Choroid plexus epithelial cell (primary cell): ENCODE results near the gene SCAPER.
"Not testable (repeated sequence)": the region's sequence is repeated elsewhere in the genome, so short reads cannot be mapped to it uniquely, and the experiment has no call there.

Experiments used
- DNase-seq: peaks from one replicate; pipeline ENCODE4 v3.0.0-alpha.2; 2010; ENCODE audit warnings: low read depth
- H3K4me3 ChIP-seq: 2 replicates; pipeline ENCODE4 v1.5.1; 2011; ENCODE audit warnings: low read depth, mild to moderate bottlenecking, control low read depth, low read length, moderate library complexity
- TF ChIP-seq, protein P1 (sequence below): conservative IDR thresholded peaks from 2 replicates; pipeline ENCODE4 v1.5.1; 2011; ENCODE audit warnings: low read depth, mild to moderate bottlenecking, control low read depth, inconsistent platforms, low read length, moderate library complexity

The SCAPER gene

DNA sequence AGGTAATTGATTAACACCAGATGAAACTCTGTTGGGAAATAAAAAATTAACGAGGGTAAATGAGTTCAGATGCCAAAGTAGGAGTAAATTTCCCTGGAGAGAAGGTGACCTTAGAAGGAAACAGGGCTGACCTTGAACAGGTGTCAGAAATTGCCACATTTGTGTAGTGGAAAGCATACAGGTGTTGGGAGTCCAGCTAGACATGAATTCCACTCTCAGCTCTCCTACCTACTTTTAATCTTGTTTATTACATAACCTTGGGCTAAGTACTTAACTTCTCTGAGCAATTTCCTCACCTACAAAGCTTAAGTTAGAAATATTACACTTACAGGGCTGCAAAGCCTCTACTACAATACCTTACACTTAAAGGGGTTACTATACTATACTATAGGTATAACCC, 472.5 kb downstream of the SCAPER start:
- TF ChIP-seq, protein P1, sequence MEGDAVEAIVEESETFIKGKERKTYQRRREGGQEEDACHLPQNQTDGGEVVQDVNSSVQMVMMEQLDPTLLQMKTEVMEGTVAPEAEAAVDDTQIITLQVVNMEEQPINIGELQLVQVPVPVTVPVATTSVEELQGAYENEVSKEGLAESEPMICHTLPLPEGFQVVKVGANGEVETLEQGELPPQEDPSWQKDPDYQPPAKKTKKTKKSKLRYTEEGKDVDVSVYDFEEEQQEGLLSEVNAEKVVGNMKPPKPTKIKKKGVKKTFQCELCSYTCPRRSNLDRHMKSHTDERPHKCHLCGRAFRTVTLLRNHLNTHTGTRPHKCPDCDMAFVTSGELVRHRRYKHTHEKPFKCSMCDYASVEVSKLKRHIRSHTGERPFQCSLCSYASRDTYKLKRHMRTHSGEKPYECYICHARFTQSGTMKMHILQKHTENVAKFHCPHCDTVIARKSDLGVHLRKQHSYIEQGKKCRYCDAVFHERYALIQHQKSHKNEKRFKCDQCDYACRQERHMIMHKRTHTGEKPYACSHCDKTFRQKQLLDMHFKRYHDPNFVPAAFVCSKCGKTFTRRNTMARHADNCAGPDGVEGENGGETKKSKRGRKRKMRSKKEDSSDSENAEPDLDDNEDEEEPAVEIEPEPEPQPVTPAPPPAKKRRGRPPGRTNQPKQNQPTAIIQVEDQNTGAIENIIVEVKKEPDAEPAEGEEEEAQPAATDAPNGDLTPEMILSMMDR, result no peak
- H3K4me3 ChIP-seq, result no peak overlapping the region
- no peak for DNase-seq

DNA sequence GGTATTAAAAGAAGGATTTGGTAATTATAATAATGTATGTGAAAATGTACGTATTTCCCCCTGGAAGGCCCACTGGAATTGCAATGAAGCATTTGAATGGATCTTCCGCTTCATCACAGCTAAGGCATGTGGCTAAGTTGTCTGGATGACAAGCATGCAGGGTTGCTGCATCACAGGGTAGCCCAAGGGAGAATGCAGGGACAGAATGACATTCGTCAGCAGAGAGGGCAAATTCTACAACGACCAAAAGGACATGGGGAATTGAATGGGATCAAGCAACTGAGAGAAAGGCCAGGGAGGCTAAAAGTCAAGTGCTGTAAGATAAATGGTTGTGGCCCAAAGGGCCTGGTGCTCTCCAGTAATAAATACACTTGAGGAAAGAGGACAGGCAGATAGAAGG, 473.2 kb downstream of the SCAPER start:
- no peak for DNase-seq
- TF ChIP-seq, protein P1, result no peak
- no peak overlapping the region for H3K4me3 ChIP-seq

DNA sequence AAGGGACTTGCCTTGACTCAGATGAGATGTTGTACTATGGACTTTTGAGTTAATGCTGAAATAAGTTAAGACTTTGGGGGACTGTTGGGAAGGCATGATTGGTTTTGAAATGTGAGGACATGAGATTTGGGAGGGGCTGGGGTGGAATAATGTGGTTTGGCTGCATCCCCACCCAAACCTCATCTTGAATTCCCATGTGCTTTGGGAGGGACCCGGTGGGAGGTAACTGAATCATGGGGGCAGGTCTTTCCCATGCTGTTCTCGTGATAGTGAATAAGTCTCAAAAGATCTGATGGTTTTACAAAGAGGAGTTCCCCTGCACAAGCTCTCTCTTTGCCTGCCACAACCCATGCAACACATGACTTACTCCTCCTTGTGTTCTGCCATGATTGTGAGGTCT, 474.4 kb downstream of the SCAPER start:
- not testable (repeated sequence) for DNase-seq, H3K4me3 ChIP-seq

DNA sequence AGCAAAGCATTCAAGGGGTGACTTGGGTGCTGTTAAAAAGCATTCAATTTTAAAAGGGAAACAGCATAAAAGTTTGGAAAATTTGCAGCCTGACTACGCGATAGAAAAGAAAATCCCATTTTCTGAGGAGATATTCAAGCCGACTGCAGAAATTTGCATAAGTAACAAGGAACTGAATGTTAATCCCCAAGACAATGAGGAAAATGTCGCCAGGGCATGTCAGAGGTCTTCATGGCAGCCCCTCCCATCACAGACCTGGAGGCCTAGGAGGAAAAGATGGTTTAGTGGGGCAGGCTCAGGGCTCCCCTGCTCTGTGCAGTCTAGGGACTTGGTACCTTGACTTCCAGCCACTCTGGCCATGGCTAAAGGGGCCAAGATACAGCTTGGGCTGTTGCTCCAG, 475.5 kb downstream of the SCAPER start:
- TF ChIP-seq, protein P1, result no peak
- H3K4me3 ChIP-seq, result no peak overlapping the region
- no peak for DNase-seq

DNA sequence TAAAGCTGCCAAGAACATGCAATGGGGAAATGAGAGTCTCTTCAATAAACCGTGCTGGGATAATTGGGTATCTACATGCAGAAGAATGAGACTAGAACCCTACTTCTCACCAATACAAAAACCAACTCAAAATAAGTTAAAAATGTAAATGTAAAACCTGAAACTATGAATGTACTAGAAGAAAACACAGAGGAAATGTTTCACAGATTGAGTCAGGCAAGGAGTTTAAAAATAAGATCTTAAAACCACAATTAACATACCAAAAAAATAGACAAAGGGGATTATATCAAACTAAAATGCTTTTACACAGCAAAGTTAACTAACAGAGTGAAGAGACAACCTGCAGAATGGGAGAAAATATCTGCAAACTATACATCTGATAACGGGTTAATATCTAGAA, 478.2 kb downstream of the SCAPER start:
- TF ChIP-seq, protein P1, result no peak

DNA sequence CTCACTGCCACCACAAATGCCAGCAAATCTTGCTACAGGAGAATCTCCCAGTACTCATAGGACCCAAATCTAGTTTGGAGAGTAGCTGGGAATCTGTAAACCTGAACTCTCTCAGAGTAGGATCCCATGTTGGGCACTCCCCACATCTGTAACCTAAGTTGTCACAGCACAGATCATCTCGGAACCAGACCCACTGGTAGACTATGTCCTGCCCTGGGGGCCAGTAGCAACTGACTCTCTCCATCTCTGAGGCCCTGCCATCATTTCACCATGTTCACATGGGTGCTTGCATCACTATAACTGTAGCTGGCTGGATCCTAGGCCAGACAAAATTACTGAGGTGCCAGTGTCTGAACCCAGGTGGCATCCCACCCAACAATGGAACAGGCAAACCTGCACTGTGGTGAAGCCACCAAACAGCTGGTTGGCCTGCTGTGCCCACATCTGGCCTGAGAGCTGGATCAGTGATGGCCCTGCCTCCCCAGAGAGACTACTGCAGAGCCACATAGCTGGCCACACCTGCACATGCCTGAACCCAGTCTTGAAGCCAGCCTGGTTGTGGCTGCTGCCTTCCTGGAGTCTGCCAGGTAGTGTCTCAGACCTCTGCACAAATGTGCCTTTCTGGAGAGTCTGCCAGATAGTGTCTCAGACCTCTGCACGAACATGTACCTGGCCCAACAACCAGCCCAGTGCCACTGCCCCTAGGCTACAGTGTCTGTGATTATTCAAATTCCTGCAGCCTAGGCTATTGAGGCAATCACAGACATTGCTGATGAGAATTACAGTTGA, 486.6 kb downstream of the SCAPER start:
- H3K4me3 ChIP-seq, result no peak overlapping the region
- no peak for DNase-seq
- TF ChIP-seq, protein P1, result no peak

More for the DNA sequence above, 478.2 kb downstream of the SCAPER start:
- H3K4me3 ChIP-seq, result no peak overlapping the region
- no peak for DNase-seq

DNA sequence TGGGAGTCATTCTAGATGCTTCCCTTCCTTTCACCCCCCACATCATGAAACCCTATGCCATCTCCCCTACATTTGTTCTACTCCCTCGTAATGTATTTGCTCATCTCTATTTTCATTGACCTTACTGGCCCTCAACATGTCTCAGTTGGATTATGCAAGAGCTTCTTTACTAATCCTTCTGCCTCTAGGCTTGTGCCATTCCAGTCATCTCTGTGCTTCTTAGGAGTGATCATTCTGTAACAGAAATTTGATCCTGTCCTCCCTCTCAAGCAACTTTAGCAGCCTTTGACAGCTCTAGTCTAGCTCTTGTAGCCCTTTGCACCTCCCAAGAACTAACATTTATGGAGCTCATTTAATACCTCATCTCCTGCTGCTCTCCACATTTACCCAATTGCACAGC, 503.9 kb downstream of the SCAPER start:
- TF ChIP-seq, protein P1, result no peak
- H3K4me3 ChIP-seq, result no peak overlapping the region
- peak; percentile 72 for DNase-seq
